OCI-LY3 (cell line): ENCODE data around the gene MUC4.

Experiments used
- EZH2phosphoT487 ChIP-seq: fragments of 200-600 bp; shearing (Covaris generic); IDR thresholded peaks from 2 replicates; pipeline ENCODE4 v1.6.1; 2018; ENCODE audit warnings: antibody characterized with exemption, mixed run types, low read depth
- TF ChIP-seq, protein P1 (sequence below): fragments of 200-600, 300-600 bp; sonication (generic); IDR thresholded peaks from 2 replicates; pipeline ENCODE4 v1.5.1; 2014; ENCODE audit warnings: antibody characterized with exemption, low read length, low read depth

DNA sequence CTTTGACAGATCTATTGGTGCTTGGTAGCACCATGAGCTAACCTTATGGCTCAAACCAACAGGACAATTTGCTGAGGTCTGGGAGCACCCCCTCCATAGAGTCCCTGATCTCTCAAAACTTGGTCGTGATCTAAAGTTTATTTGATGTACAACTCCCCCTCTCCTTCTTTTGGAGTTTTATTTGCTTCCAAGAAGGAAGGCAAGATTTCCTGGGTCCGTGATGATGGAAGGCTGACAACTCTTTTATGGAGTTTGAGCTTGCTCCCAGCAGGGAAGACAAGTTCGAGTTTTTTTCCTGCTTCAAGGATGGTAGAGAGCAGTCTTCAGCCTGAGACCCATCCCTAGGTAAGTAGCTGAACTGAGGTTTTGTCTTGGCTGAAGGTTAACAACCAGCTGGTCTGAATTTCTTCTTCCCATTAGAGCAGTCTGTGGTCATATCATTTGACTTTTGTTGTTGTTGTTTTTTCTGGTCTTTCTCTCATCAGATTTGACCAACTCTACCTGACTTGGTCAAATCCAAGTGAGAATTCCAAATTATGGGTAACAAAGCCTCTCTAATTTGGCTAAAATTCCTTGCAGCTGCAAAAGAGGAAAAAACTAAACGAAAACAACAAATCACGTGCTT lies 93.8 kb downstream of the MUC4 start:
- TF ChIP-seq, protein P1, sequence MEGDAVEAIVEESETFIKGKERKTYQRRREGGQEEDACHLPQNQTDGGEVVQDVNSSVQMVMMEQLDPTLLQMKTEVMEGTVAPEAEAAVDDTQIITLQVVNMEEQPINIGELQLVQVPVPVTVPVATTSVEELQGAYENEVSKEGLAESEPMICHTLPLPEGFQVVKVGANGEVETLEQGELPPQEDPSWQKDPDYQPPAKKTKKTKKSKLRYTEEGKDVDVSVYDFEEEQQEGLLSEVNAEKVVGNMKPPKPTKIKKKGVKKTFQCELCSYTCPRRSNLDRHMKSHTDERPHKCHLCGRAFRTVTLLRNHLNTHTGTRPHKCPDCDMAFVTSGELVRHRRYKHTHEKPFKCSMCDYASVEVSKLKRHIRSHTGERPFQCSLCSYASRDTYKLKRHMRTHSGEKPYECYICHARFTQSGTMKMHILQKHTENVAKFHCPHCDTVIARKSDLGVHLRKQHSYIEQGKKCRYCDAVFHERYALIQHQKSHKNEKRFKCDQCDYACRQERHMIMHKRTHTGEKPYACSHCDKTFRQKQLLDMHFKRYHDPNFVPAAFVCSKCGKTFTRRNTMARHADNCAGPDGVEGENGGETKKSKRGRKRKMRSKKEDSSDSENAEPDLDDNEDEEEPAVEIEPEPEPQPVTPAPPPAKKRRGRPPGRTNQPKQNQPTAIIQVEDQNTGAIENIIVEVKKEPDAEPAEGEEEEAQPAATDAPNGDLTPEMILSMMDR = no peak
- no peak for TF ChIP-seq EZH2phosphoT487
